Astrocyte of the spinal cord (primary cell): ENCODE measurements around the gene POMT1.
A peak's percentile ranks its signal among the peaks of the same experiment; 100 is the strongest.

Source experiments
- DNase-seq: peaks from one replicate; pipeline ENCODE4 v3.0.0; 2011; ENCODE audit warnings: low read depth, low spot score
- H3K4me3 ChIP-seq: 2 replicates; pipeline ENCODE4 v1.5.1; 2011; ENCODE audit warnings: low read depth, mild to moderate bottlenecking, low read length, moderate library complexity
- CTCF ChIP-seq: IDR thresholded peaks from 2 replicates; pipeline ENCODE4 v1.5.1; 2012; ENCODE audit warnings: low read depth, mild to moderate bottlenecking, low read length, inconsistent platforms
- in situ Hi-C: cut with HindIII; loops from 2 replicates; pipeline ENCODE4 v1.10.0; 2017; ENCODE audit warnings: low sequenced_read_pairs

The POMT1 gene

GRCh38 chr9:131525643-131526565 is 23.2 kb downstream of the POMT1 start:
- H3K4me3 ChIP-seq: no peak overlapping the region
- in situ Hi-C loops: no loop called here
- TF ChIP-seq CTCF: no peak
- no peak for DNase-seq

- in situ Hi-C loops: no loop called here
- no peak overlapping the region for H3K4me3 ChIP-seq
- no peak for DNase-seq
- no peak for TF ChIP-seq CTCF
Measured at GRCh38 chr9:131528186-131528585, 25.5 kb downstream of the POMT1 start.

GRCh38 chr9:131528886-131529505 is 26.3 kb downstream of the POMT1 start:
- in situ Hi-C loops: no loop called here

GRCh38 chr9:131529597-131530545 is 27.2 kb downstream of the POMT1 start:
- in situ Hi-C loops: no loop called here
- TF ChIP-seq CTCF: no peak

More at GRCh38 chr9:131528886-131529505, 26.3 kb downstream of the POMT1 start:
- no peak for DNase-seq
- H3K4me3 ChIP-seq: no peak overlapping the region
- no peak for TF ChIP-seq CTCF

GRCh38 chr9:131530546-131530919 is 27.8 kb downstream of the POMT1 start:
- in situ Hi-C loops: no loop called here
- peak overlapping the region; percentile 71 for H3K4me3 ChIP-seq
- no peak for TF ChIP-seq CTCF
- no peak for DNase-seq

More at GRCh38 chr9:131529597-131530545, 27.2 kb downstream of the POMT1 start:
- no peak for DNase-seq
- peak overlapping the region; percentile 71 for H3K4me3 ChIP-seq
